B cell (primary cell): Measurements from ENCODE around the gene ITPR2. TPM values are rescaled to one million over a fixed set of nuclear protein-coding genes. Genes with fewer than 3 reads are reported as not detected.

Experiments
- ATAC-seq: fragments of 200-7000 bp; cut with Tn5 transposase; one replicate; pipeline ENCODE4 v1.10.0; 2021; ENCODE audit warnings: low read depth, mild to moderate bottlenecking, moderate number of reproducible peaks, moderate library complexity
- CTCF ChIA-PET: fragments of 350-600 bp; sonication (Branson Sonifier 250); formaldehyde crosslinking; loops from one replicate; lab custom pipeline; 2021; ENCODE audit warnings: antibody characterized with exemption, inconsistent platforms; lab: Charles Lee
- POLR2A ChIA-PET: fragments of 350-600 bp; sonication (Branson Sonifier 250); formaldehyde crosslinking; loops from one replicate; lab custom pipeline; 2021; ENCODE audit warnings: antibody characterized with exemption; lab: Charles Lee
- DNase-seq: peaks from one replicate; pipeline ENCODE4 v3.0.0; 2013
- H2AFZ ChIP-seq: 2 replicates; pipeline ENCODE4 v1.6.1; 2012; ENCODE audit warnings: mild to moderate bottlenecking, low read depth, low read length; ENCODE audit not compliant: insufficient read depth, poor library complexity, severe bottlenecking
- H3K27ac ChIP-seq, 2 donors: 1 replicate in 1 of 2; 2 replicates in 1 of 2; pipeline ENCODE4 v1.5.1; 2012 to 2013; ENCODE audit warnings: low read length in 2 of 2, mild to moderate bottlenecking in 2 of 2, moderate library complexity in 1 of 2
- H3K27me3 ChIP-seq, 4 experiments: fragments of 200-600 bp in 1 of 4; sonication (generic) in 1 of 4; replicated peaks in 1 of 4; 1 replicate in 2 of 4; 2 replicates in 2 of 4; pipeline versions ENCODE4 v1.6.1 to v1.7.0; 2013 to 2016; ENCODE audit warnings: low read length in 3 of 4, mild to moderate bottlenecking in 2 of 4, mixed read lengths in 1 of 4, moderate library complexity in 1 of 4; ENCODE audit not compliant: insufficient read depth in 4 of 4, control insufficient read depth in 3 of 4; ENCODE audit errors: control extremely low read depth in 1 of 4
- H3K36me3 ChIP-seq, 2 experiments: replicated peaks in 1 of 2; 1 replicate in 1 of 2; 2 replicates in 1 of 2; pipeline versions ENCODE4 v1.6.1 to v1.7.1; 2013; ENCODE audit warnings: low read length in 1 of 2; ENCODE audit not compliant: insufficient read depth in 2 of 2, control insufficient read depth in 1 of 2; ENCODE audit errors: control extremely low read depth in 1 of 2, extremely low read depth in 1 of 2
- H3K4me1 ChIP-seq, 2 donors: fragments of 200-600 bp in 1 of 2; sonication (generic) in 1 of 2; 1 replicate in 1 of 2; 2 replicates in 1 of 2; pipeline versions ENCODE4 v1.5.1 to v1.6.1; 2013 to 2017; ENCODE audit warnings: low read length in 2 of 2; ENCODE audit not compliant: control insufficient read depth in 2 of 2, insufficient read depth in 2 of 2
- H3K4me2 ChIP-seq: replicated peaks from 2 replicates; pipeline ENCODE3; 2012; ENCODE audit warnings: mild to moderate bottlenecking, low read depth, low read length; ENCODE audit not compliant: poor library complexity, severe bottlenecking
- H3K4me3 ChIP-seq, 5 experiments: fragments of 200-600 bp in 1 of 5; sonication (generic) in 1 of 5; 1 replicate in 3 of 5; 2 replicates in 2 of 5; pipeline versions ENCODE4 v1.5.1 to v1.7.0; 2011 to 2016; ENCODE audit warnings: low read length in 4 of 5, mild to moderate bottlenecking in 4 of 5, low read depth in 2 of 5, control low read depth in 1 of 5, moderate library complexity in 1 of 5; ENCODE audit not compliant: insufficient read depth in 1 of 5; ENCODE audit errors: control extremely low read depth in 1 of 5, extremely low read depth in 1 of 5
- H3K79me2 ChIP-seq: fragments of 200-600 bp; sonication (generic); one replicate; pipeline ENCODE4 v1.6.0; 2016; ENCODE audit warnings: low read length; ENCODE audit not compliant: control insufficient read depth, insufficient read depth
- H3K9ac ChIP-seq: fragments of 200-600 bp; sonication (generic); 2 replicates; pipeline ENCODE4 v1.6.1; 2017; ENCODE audit warnings: mild to moderate bottlenecking, low read length, moderate library complexity
- H3K9me3 ChIP-seq, 3 donors: one replicate each; pipeline versions ENCODE4 v1.6.1 to v1.7.1; 2013; ENCODE audit warnings: low read length in 2 of 3; ENCODE audit not compliant: control insufficient read depth in 2 of 3, insufficient read depth in 1 of 3; ENCODE audit errors: control extremely low read depth in 1 of 3
- H4K20me1 ChIP-seq: 2 replicates; pipeline ENCODE4 v1.6.0; 2012; ENCODE audit warnings: mild to moderate bottlenecking, low read length; ENCODE audit not compliant: insufficient read depth, control insufficient read depth, poor library complexity, severe bottlenecking
- H3K27ac Mint-ChIP-seq: one replicate; pipeline ENCODE4 v1.8.0; 2021; ENCODE audit warnings: mixed read lengths
- H3K27me3 Mint-ChIP-seq: one replicate; pipeline ENCODE4 v1.8.0; 2021; ENCODE audit warnings: mixed read lengths
- H3K4me1 Mint-ChIP-seq: one replicate; pipeline ENCODE4 v1.8.0; 2021; ENCODE audit warnings: mixed read lengths
- H3K4me3 Mint-ChIP-seq: one replicate; pipeline ENCODE4 v1.8.0; 2021; ENCODE audit warnings: mixed read lengths
- H3K9me3 Mint-ChIP-seq: one replicate; pipeline ENCODE4 v1.8.0; 2022; ENCODE audit warnings: mixed read lengths; ENCODE audit not compliant: insufficient read depth
- EZH2 ChIP-seq: IDR thresholded peaks from 2 replicates; pipeline ENCODE4 v1.6.1; 2012; ENCODE audit warnings: borderline replicate concordance, low read depth, mild to moderate bottlenecking, moderate library complexity, low read length; ENCODE audit not compliant: insufficient read depth, poor library complexity, severe bottlenecking
- whole genome bisulfite sequencing: methylation state at CpG from one replicate; pipeline ENCODE4 v1.1.5; 2013; ENCODE audit warnings: missing lambda C conversion rate; ENCODE audit not compliant: insufficient coverage; 5-methylcytosine and 5-hydroxymethylcytosine counted together
- intact Hi-C: fragments of 100-400 bp; cut with micrococcal nuclease; formaldehyde crosslinking; loops from one replicate; pipeline ENCODE4 v1.10.0; 2022
- polyA plus RNA-seq: library from polyadenylated mRNA; depleted of rRNA; stranded (reverse); fragments of >200 nt; gene quantifications from 2 replicates; pipeline ENCODE4 v1.2.3, GENCODE V29; 2012
- total RNA-seq, 2 donors: library from RNA; stranded (reverse); fragments of 120-200 nt in 1 of 2; gene quantifications; 1 replicate in 1 of 2; 2 replicates in 1 of 2; pipeline versions ENCODE4 v1.2.3 to v1.2.4, GENCODE V29; 2013 to 2022
- TF ChIP-seq, protein P1 (sequence below): fragments of 200-600 bp; IDR thresholded peaks from one replicate; pipeline ENCODE4 v1.8.0; 2022; ENCODE audit warnings: antibody characterized with exemption, mild to moderate bottlenecking

The ITPR2 gene
- total and polyA plus RNA-seq, 2 donors (not counting 1 experiment from before 2014, with no cell fraction given) = 4.3 to 113 TPM

DNA sequence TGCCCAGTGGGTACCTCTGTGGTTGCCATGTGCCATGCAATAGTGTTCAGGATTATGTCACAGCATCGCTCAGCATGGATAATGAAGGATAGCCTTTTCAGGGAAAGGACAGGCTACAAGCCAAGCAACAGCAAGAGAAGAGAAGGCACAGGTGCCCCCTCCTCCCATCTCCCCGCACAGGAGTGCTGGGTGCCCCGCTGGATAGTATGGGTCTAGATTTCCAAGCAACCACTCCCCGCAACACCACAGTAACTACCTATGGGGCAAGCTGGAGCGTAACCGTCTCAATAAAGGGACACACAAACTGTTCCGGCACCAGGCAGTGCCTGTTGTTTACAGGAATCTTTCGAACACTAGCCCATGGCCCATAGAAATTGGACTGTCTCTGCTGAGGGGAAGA, 222.2 kb downstream of the ITPR2 start:
- ChIA-PET CTCF (interaction anchor here (0.9 kb wide), 1 partner anchor 274 kb away, joined by 4 read pairs; no protein-coding TSS in a partner anchor), POLR2A (no interaction called here)
- Mint-ChIP-seq H3K4me3 (no peak overlapping the region), H3K9me3 (no peaks in the 10 kb centered on the region), H3K4me1 (no peaks in the 10 kb centered on the region), H3K27ac (no peak overlapping the region), H3K27me3 (no peaks in the 10 kb centered on the region)
- no peak overlapping the region for H3K27ac ChIP-seq
- H2AFZ ChIP-seq = no peak overlapping the region
- H3K27me3 ChIP-seq = no peaks in the 10 kb centered on the region
- WGBS = 100% methylated on average over 3 of the region's 8 CpGs
- no peaks in the 10 kb centered on the region for H3K36me3 ChIP-seq
- intact Hi-C loops = loop anchor here (5.0 kb wide), 1 partner anchor 493 kb away; no protein-coding TSS in a partner anchor
- no peaks in the 10 kb centered on the region for H3K79me2 ChIP-seq
- H3K9ac ChIP-seq = no peak overlapping the region
- H3K4me3 ChIP-seq = no peak overlapping the region
- H4K20me1 ChIP-seq = no peaks in the 10 kb centered on the region
- ATAC-seq (no peak), DNase-seq (no peak)
- no peaks in the 10 kb centered on the region for H3K4me1 ChIP-seq
- TF ChIP-seq EZH2 = no peak
- TF ChIP-seq, protein P1, sequence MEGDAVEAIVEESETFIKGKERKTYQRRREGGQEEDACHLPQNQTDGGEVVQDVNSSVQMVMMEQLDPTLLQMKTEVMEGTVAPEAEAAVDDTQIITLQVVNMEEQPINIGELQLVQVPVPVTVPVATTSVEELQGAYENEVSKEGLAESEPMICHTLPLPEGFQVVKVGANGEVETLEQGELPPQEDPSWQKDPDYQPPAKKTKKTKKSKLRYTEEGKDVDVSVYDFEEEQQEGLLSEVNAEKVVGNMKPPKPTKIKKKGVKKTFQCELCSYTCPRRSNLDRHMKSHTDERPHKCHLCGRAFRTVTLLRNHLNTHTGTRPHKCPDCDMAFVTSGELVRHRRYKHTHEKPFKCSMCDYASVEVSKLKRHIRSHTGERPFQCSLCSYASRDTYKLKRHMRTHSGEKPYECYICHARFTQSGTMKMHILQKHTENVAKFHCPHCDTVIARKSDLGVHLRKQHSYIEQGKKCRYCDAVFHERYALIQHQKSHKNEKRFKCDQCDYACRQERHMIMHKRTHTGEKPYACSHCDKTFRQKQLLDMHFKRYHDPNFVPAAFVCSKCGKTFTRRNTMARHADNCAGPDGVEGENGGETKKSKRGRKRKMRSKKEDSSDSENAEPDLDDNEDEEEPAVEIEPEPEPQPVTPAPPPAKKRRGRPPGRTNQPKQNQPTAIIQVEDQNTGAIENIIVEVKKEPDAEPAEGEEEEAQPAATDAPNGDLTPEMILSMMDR = no peak
- H3K9me3 ChIP-seq = no peaks in the 10 kb centered on the region
- no peak overlapping the region for H3K4me2 ChIP-seq

DNA sequence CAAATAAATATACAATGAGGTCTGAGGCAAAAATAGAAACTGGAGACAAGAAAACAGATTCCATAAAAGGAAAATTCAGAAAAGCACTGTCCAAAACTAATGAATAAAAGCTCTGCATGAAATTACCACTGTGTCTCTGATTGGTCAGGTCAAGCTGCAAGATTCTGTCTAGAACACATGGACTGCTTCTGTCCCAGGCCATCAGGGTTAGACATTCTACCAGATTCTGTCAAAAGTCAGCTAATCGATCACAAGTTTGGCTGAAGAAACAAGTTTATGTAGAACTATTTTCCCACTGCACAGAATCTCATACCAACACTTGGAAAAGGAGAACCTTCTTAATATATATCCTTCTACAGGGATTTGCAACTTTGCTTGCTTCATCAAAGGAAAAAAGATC, 223.0 kb downstream of the ITPR2 start:
- H3K27me3 Mint-ChIP-seq = no peaks in the 10 kb centered on the region
- H3K4me1 ChIP-seq = no peaks in the 10 kb centered on the region
- ChIA-PET CTCF (interaction anchor here (0.9 kb wide), 1 partner anchor 275 kb away, joined by 4 read pairs; no protein-coding TSS in a partner anchor), POLR2A (no interaction called here)
- H3K27me3 ChIP-seq = no peaks in the 10 kb centered on the region
- no CpG with 5 or more reads among the region's 1 CpG for WGBS
- no peak for ATAC-seq
- H3K4me3 Mint-ChIP-seq = no peak overlapping the region
- no peak overlapping the region for H3K4me3 ChIP-seq
- intact Hi-C loops = loop anchor here (5.0 kb wide), 1 partner anchor 493 kb away; no protein-coding TSS in a partner anchor
- no peak overlapping the region for H3K27ac Mint-ChIP-seq
- no peaks in the 10 kb centered on the region for H3K9me3 ChIP-seq
- no peak overlapping the region for H3K4me2 ChIP-seq
- no peak overlapping the region for H3K27ac ChIP-seq
- no peaks in the 10 kb centered on the region for H3K36me3 ChIP-seq
- no peaks in the 10 kb centered on the region for H3K9me3 Mint-ChIP-seq
- no peaks in the 10 kb centered on the region for H4K20me1 ChIP-seq
- H2AFZ ChIP-seq = no peak overlapping the region
- no peak for DNase-seq
- H3K4me1 Mint-ChIP-seq = no peaks in the 10 kb centered on the region
- TF ChIP-seq EZH2 = no peak
- TF ChIP-seq, protein P1 = no peak
- H3K79me2 ChIP-seq = no peaks in the 10 kb centered on the region
- H3K9ac ChIP-seq = no peak overlapping the region
